Pancreas (tissue), 10 donors: ENCODE results near the gene LRRC8B. TPM values are rescaled to one million over a fixed set of nuclear protein-coding genes. Genes with fewer than 3 reads are reported as not detected.

Experiments used
- ATAC-seq, 4 donors: fragments of 200-7000 bp; cut with Tn5 transposase; one replicate each; pipeline versions ENCODE4 v1.8.0 to v1.9.1; 2020; ENCODE audit warnings: mild to moderate bottlenecking in 4 of 4, moderate library complexity in 4 of 4
- DNase-seq, 6 donors: peaks; one replicate each; pipeline ENCODE4 v3.0.0-alpha.2; 2020
- FAIRE-seq: peaks from 2 replicates; lab custom pipeline; 2012; peaks lifted over from hg19 to GRCh38; lab: Jason Lieb, UNC
- H3K27ac ChIP-seq, 4 donors: fragments of 200-600 bp; sonication (generic); 1 replicate in 3 of 4; 2 replicates in 1 of 4; pipeline versions ENCODE4 v1.5.0 to v1.8.0; 2020
- H3K27me3 ChIP-seq, 4 donors: fragments of 200-600 bp; one replicate each; pipeline ENCODE4 v1.8.0; 2021
- H3K36me3 ChIP-seq, 3 donors: fragments of 200-600 bp; sonication (generic) in 1 of 3; one replicate each; pipeline versions ENCODE4 v1.5.0 to v1.8.0; 2020 to 2021
- H3K4me1 ChIP-seq, 3 donors: fragments of 200-600 bp; one replicate each; pipeline ENCODE4 v1.8.0; 2021
- H3K4me3 ChIP-seq, 4 donors: fragments of 200-600 bp; sonication (generic) in 2 of 4; one replicate each; pipeline versions ENCODE4 v1.5.0 to v1.8.0; 2020 to 2021
- H3K9me3 ChIP-seq, 4 donors: fragments of 200-600 bp; one replicate each; pipeline ENCODE4 v1.8.0; 2021
- CTCF ChIP-seq, 4 donors: fragments of 200-600 bp; sonication (generic) in 3 of 4; IDR thresholded peaks; one replicate each; pipeline versions ENCODE4 v1.5.0 to v1.8.0; 2021; ENCODE audit warnings: antibody characterized with exemption in 4 of 4
- WGBS, 2 donors: extraction: QIAGEN DNeasy Blood & Tissue Kit; methylation state at CpG; one replicate each; pipeline ENCODE4 v1.1.7; 2013; 5-methylcytosine and 5-hydroxymethylcytosine counted together
- intact Hi-C, 3 donors: fragments of 100-400 bp; cut with DNase I; formaldehyde crosslinking; loops; one replicate each; pipeline versions ENCODE4 v1.11.1 to v1.14.2; 2022
- polyA plus RNA-seq, 2 donors: library from polyadenylated mRNA; stranded (reverse); fragments of 200-250 nt; gene quantifications; one replicate each; pipeline ENCODE4 v1.2.3, GENCODE V29; 2013
- total RNA-seq, 6 donors: library from RNA; stranded (reverse); fragmentation: NEBNext Ultra II Directional in 4 of 6; extraction: Animal tissue kit (Norgen Biotek cat#: 25700) in 4 of 6; gene quantifications; one replicate each; pipeline versions ENCODE4 v1.2.1 to v1.2.4, GENCODE V29; 2021 to 2023
- donor health status: healthy with polysubstance abuse.
- donor health status: DM: no; HTN: no; CAD: no; lungs with moderate emphysema.
- donor health status: DM: no; HTN: no; CAD: no.
- donor health status: control.
- donor health status: control.
- donor health status: Bipolar disorder and iron deficiency.
- donor health status: DM: yes; HTN: yes; CAD: no.
- donor health status: DM: no; HTN: no; CAD: no.
- donor health status: DM: no; HTN: no; CAD: no.
- donor health status: DM: yes; HTN: yes; CAD: no.

LRRC8B gene
- total and polyA plus RNA-seq, 8 donors = 1.7 to 14.2 (median 7.3) TPM

GRCh38 chr1:89584211-89584610 is 59.6 kb downstream of the LRRC8B start:
- ATAC-seq = no peak
- intact Hi-C loops = no loop called here
- H3K36me3 ChIP-seq = no peaks in the 10 kb centered on the region
- no peak overlapping the region for H3K27ac ChIP-seq
- TF ChIP-seq CTCF (IDR thresholded peaks at IDR 0.05) = no peak
- H3K4me3 ChIP-seq = no peak overlapping the region
- H3K27me3 ChIP-seq = no peaks in the 10 kb centered on the region
- WGBS, 2 donors = 92 to 97% methylated on average over 2 of the region's 2 CpGs
- peaks cover 8 to 13% (median 10%) of the 10 kb centered on the region in 3 donors for H3K4me1 ChIP-seq
- DNase-seq = no peak
- FAIRE-seq = no peak
- H3K9me3 ChIP-seq = no peaks in the 10 kb centered on the region

GRCh38 chr1:89584781-89585180 is 60.2 kb downstream of the LRRC8B start:
- 86 to 95% methylated on average over 3 of the region's 3 CpGs for WGBS, 2 donors

GRCh38 chr1:89587729-89588161 is 63.1 kb downstream of the LRRC8B start:
- ATAC-seq = peak in 1 of 4 donors; percentile 42
- no peak for DNase-seq
- intact Hi-C loops = no loop called here
- Histone ChIP-seq H3K27me3 (no peaks in the 10 kb centered on the region), H3K4me1 (no peaks in the 10 kb centered on the region), H3K4me3 (no peak overlapping the region), H3K36me3 (no peaks in the 10 kb centered on the region), H3K9me3 (no peaks in the 10 kb centered on the region), H3K27ac (no peak overlapping the region)
- WGBS, 2 donors = 75 to 78% methylated on average over 4 of the region's 4 CpGs
- no peak for TF ChIP-seq CTCF (IDR thresholded peaks at IDR 0.05)
- FAIRE-seq = no peak

More at GRCh38 chr1:89584781-89585180, 60.2 kb downstream of the LRRC8B start:
- Histone ChIP-seq H3K27ac (no peak overlapping the region), H3K4me1 (peaks cover 4 to 7% (median 6%) of the 10 kb centered on the region in 3 donors), H3K36me3 (no peaks in the 10 kb centered on the region), H3K27me3 (no peaks in the 10 kb centered on the region), H3K4me3 (no peak overlapping the region), H3K9me3 (no peaks in the 10 kb centered on the region)
- TF ChIP-seq CTCF (IDR thresholded peaks at IDR 0.05) = no peak
- ATAC-seq (no peak), FAIRE-seq (no peak), DNase-seq (no peak)
- intact Hi-C loops = no loop called here

- Histone ChIP-seq H3K27ac (no peak overlapping the region), H3K4me1 (no peaks in the 10 kb centered on the region), H3K9me3 (no peaks in the 10 kb centered on the region), H3K4me3 (no peak overlapping the region), H3K36me3 (no peaks in the 10 kb centered on the region), H3K27me3 (no peaks in the 10 kb centered on the region)
- FAIRE-seq (no peak), DNase-seq (no peak), ATAC-seq (no peak)
- 95 to 97% methylated on average over 1 of the region's 1 CpG for WGBS, 2 donors
- no peak for TF ChIP-seq CTCF (IDR thresholded peaks at IDR 0.05)
- intact Hi-C loops = no loop called here
These were observed 63.9 kb downstream of the LRRC8B start for GRCh38 chr1:89588480-89588879.

GRCh38 chr1:89589515-89589914 is 64.9 kb downstream of the LRRC8B start:
- H3K9me3 ChIP-seq = no peaks in the 10 kb centered on the region
- no peak for TF ChIP-seq CTCF (IDR thresholded peaks at IDR 0.05)
- WGBS, 2 donors = 88 to 91% methylated on average over 1 of the region's 1 CpG
- no peak overlapping the region for H3K4me3 ChIP-seq
- no peaks in the 10 kb centered on the region for H3K36me3 ChIP-seq
- intact Hi-C loops = no loop called here
- DNase-seq (no peak), ATAC-seq (no peak), FAIRE-seq (no peak)
- H3K27ac ChIP-seq = no peak overlapping the region
- no peaks in the 10 kb centered on the region for H3K27me3 ChIP-seq
- no peaks in the 10 kb centered on the region for H3K4me1 ChIP-seq
